ENCODE results near the gene KRTAP5-4. TPM values are rescaled to one million over a fixed set of nuclear protein-coding genes. Genes with fewer than 3 reads are reported as not detected.
A peak's percentile ranks its signal among the peaks of the same experiment; 100 is the strongest.

Gene KRTAP5-4
- total and polyA plus RNA-seq, 10 donors = not detected

GRCh38 chr11:1653541-1654387, 31.8 kb upstream of the KRTAP5-4 start:
- peaks cover 0 to 43% (median 4%) of the 10 kb centered on the region in 7 donors for H3K27me3 ChIP-seq (replicated peaks in 1 of 7)
- DNase-seq = peak; percentile 44
- H3K9me3 ChIP-seq = no peaks in the 10 kb centered on the region
- TF ChIP-seq POLR2AphosphoS5 (IDR thresholded peaks at IDR 0.05) = no peak
- no peak for TF ChIP-seq POLR2A (IDR thresholded peaks at IDR 0.05)
- TF ChIP-seq CTCF (IDR thresholded peaks at IDR 0.05 in 8 of 11, conservative IDR thresholded peaks at IDR 0.05 in 3 of 11) = no peak
- H3K4me1 ChIP-seq = peaks cover 5 to 34% (median 23%) of the 10 kb centered on the region in 6 donors
- intact Hi-C loops (cut with DNase I; ENCODE audit: low total_unique reads) = loop anchor here (5.0 to 10.0 kb wide), 3 partner anchors 39 to 501 kb away; partner anchors contain the start of gene SYT8
- H3K36me3 ChIP-seq = no peaks in the 10 kb centered on the region
- peak overlapping the region in 2 of 8 donors; percentile 21 to 54 for H3K27ac ChIP-seq
- 78 to 91% (median 81%) methylated on average over 13 to 14 of the region's 14 CpGs for WGBS, 5 donors
- no peak overlapping the region for H3K4me3 ChIP-seq

DNA sequence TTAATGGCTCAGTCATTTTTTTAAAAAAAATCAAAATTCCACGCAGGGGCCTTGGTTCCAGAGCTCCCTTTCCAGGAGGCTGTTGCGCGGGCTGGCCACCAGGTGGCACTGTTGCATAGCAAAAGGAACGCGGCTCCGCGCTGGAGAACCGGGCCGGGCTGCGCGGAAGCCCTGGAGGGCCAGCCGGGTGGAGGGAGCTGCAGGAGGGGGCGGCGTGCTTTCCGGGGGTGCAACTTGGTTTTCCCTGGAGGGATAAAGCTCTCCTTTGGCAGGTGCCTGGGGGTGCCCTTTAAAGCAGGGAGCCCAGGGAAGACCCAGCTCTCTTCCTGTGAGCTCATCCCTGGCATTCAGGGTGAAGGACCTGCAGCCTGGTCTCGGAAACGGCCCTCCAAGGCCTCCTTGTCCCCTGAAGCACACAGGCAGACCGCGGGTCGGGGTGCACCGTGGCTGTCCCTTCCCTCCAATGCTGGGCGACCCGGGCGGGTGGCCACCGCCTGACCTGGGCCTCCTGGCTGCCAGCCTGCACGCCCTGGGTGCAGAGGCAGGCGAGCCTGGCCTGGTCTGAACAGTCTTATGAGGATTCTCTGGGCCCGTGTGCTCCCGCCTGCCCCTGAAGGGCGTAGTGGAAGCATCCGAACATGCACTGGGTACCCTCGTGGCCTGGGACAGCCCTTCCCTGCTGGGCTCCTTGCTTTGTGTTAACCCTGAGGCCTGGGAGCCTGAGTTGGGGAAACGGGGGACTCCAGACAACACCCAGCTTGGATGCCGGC, 31.0 kb upstream of the KRTAP5-4 start:
- Histone ChIP-seq H3K36me3 (no peaks in the 10 kb centered on the region), H3K9me3 (no peaks in the 10 kb centered on the region), H3K27me3 (replicated peaks in 1 of 7) (peaks cover 0 to 43% (median 4%) of the 10 kb centered on the region in 7 donors), H3K4me3 (peak overlapping the region in 1 of 8 donors; percentile 26), H3K4me1 (peaks cover 5 to 34% (median 23%) of the 10 kb centered on the region in 6 donors), H3K27ac (no peak overlapping the region)
- TF ChIP-seq POLR2AphosphoS5 (IDR thresholded peaks at IDR 0.05) (peak in 2 of 3 donors; percentile 57 to 60), CTCF (IDR thresholded peaks at IDR 0.05 in 8 of 11, conservative IDR thresholded peaks at IDR 0.05 in 3 of 11) (peak; percentile 93 to 99 (median 97)), POLR2A (IDR thresholded peaks at IDR 0.05) (no peak)
- intact Hi-C loops (cut with DNase I; ENCODE audit: low total_unique reads) = loop anchor here (5.0 to 10.0 kb wide), 3 partner anchors 39 to 502 kb away; partner anchors contain the start of gene SYT8
- peak; percentile 95 for DNase-seq
- WGBS, 5 donors = 31 to 34% (median 33%) methylated on average over 16 to 34 of the region's 34 CpGs

DNA sequence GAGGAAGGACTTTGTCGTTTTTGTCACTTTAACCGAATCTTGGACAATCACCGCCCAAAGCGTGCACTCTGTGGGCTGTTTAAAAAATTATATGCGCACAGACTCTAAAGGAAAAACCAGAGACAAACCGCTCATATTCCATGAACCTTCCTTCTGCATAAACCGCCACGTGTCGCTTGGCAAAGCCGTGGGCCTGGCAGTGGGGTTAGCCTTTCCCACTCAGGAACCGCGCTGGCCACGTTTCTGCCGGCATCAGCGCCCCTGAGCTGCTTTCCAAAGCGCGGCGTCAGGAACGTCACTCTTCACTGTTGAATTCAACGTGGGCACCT, 30.5 kb upstream of the KRTAP5-4 start:
- peaks cover 5 to 34% (median 23%) of the 10 kb centered on the region in 6 donors for H3K4me1 ChIP-seq
- DNase-seq = no peak
- peaks cover 0 to 43% (median 4%) of the 10 kb centered on the region in 7 donors for H3K27me3 ChIP-seq (replicated peaks in 1 of 7)
- H3K36me3 ChIP-seq = no peaks in the 10 kb centered on the region
- no peaks in the 10 kb centered on the region for H3K9me3 ChIP-seq
- H3K4me3 ChIP-seq = no peak overlapping the region
- intact Hi-C loops (cut with DNase I; ENCODE audit: low total_unique reads) = loop anchor here (5.0 to 10.0 kb wide), 3 partner anchors 40 to 502 kb away; partner anchors contain the start of gene SYT8
- TF ChIP-seq POLR2AphosphoS5 (IDR thresholded peaks at IDR 0.05) = no peak
- TF ChIP-seq POLR2A (IDR thresholded peaks at IDR 0.05) = no peak
- TF ChIP-seq CTCF (IDR thresholded peaks at IDR 0.05 in 8 of 11, conservative IDR thresholded peaks at IDR 0.05 in 3 of 11) = no peak
- 52 to 58% (median 54%) methylated on average over 20 of the region's 20 CpGs for WGBS, 5 donors
- no peak overlapping the region for H3K27ac ChIP-seq

Measured in spleen (tissue), 11 donors.